Hepatocyte (in vitro differentiated cells): ENCODE data around the gene NAA15. TPM values are rescaled to one million over a fixed set of nuclear protein-coding genes. Genes with fewer than 3 reads are reported as not detected.

Source experiments
- DNase-seq: peaks from one replicate; pipeline ENCODE4 v3.0.0-alpha.2; 2016; ENCODE audit warnings: low spot score
- H2AFZ ChIP-seq: fragments of 200-600 bp; sonication (generic); 2 replicates; pipeline ENCODE4 v1.6.0; 2016; ENCODE audit warnings: antibody characterized with exemption, mild to moderate bottlenecking
- H3K27ac ChIP-seq: fragments of 200-600 bp; sonication (generic); 2 replicates; pipeline ENCODE4 v1.5.1; 2016; ENCODE audit warnings: mild to moderate bottlenecking
- H3K27me3 ChIP-seq: fragments of 200-600 bp; sonication (generic); 2 replicates; pipeline ENCODE4 v1.6.1; 2016
- H3K36me3 ChIP-seq: fragments of 200-600 bp; sonication (generic); replicated peaks from 2 replicates; pipeline ENCODE4 v1.5.1; 2016; ENCODE audit warnings: low read depth; ENCODE audit not compliant: insufficient read depth
- H3K4me1 ChIP-seq: fragments of 200-600 bp; sonication (generic); 2 replicates; pipeline ENCODE4 v1.5.1; 2016; ENCODE audit warnings: mild to moderate bottlenecking, moderate library complexity; ENCODE audit not compliant: insufficient read depth
- H3K4me2 ChIP-seq: fragments of 200-600 bp; sonication (generic); 2 replicates; pipeline ENCODE4 v1.6.0; 2016
- H3K4me3 ChIP-seq: fragments of 200-600 bp; sonication (generic); 2 replicates; pipeline ENCODE4 v1.5.1; 2016; ENCODE audit warnings: mild to moderate bottlenecking
- H3K79me2 ChIP-seq: fragments of 200-600 bp; sonication (generic); 2 replicates; pipeline ENCODE4 v1.6.0; 2017; ENCODE audit warnings: mild to moderate bottlenecking
- H3K9me2 ChIP-seq: fragments of 200-600 bp; sonication (generic); replicated peaks from 2 replicates; pipeline ENCODE4 v1.6.0; 2017; ENCODE audit warnings: mild to moderate bottlenecking; ENCODE audit not compliant: insufficient read depth
- H3K9me3 ChIP-seq: fragments of 200-600 bp; sonication (generic); 2 replicates; pipeline ENCODE4 v1.5.1; 2016; ENCODE audit warnings: low read depth, mild to moderate bottlenecking
- H4K20me1 ChIP-seq: fragments of 200-600 bp; sonication (generic); 2 replicates; pipeline ENCODE4 v1.6.0; 2016; ENCODE audit warnings: mild to moderate bottlenecking; ENCODE audit not compliant: insufficient read depth, poor library complexity, severe bottlenecking
- EZH2 ChIP-seq: fragments of 200-600 bp; sonication (generic); IDR thresholded peaks from 2 replicates; pipeline ENCODE4 v1.6.1; 2016; ENCODE audit warnings: antibody characterized with exemption, mild to moderate bottlenecking, borderline replicate concordance
- EZH2phosphoT487 ChIP-seq: fragments of 200-600 bp; sonication (generic); IDR thresholded peaks from one replicate; pipeline ENCODE4 v1.6.1; 2018; ENCODE audit warnings: antibody characterized with exemption, mild to moderate bottlenecking, low read depth, moderate library complexity; ENCODE audit not compliant: unreplicated experiment, severe bottlenecking
- WGBS: methylation state at CpG from one replicate; pipeline ENCODE4 v1.1.6; 2016; ENCODE audit warnings: low lambda C conversion rate; ENCODE audit errors: missing lambda C conversion rate; 5-methylcytosine and 5-hydroxymethylcytosine counted together
- polyA plus RNA-seq: library from polyadenylated mRNA; unstranded; fragments of >200 nt; fragmentation: Nextera tagmentation; extraction: Ambion mirVana; gene quantifications from 2 replicates; pipeline ENCODE4 v1.2.1, GENCODE V29; 2016
- total RNA-seq: library from RNA; depleted of rRNA; stranded (reverse); fragments of >200 nt; gene quantifications from 2 replicates; pipeline ENCODE4 v1.2.3, GENCODE V29; 2014
- TF ChIP-seq, protein P1 (sequence below): fragments of 200-600 bp; sonication (generic); IDR thresholded peaks from 2 replicates; pipeline ENCODE4 v1.5.1; 2016; ENCODE audit warnings: antibody characterized with exemption, mild to moderate bottlenecking; ENCODE audit not compliant: poor library complexity

NAA15 gene
- total and polyA plus RNA-seq, 2 experiments from 2014 or later = 15.3 to 29.6 TPM

DNA sequence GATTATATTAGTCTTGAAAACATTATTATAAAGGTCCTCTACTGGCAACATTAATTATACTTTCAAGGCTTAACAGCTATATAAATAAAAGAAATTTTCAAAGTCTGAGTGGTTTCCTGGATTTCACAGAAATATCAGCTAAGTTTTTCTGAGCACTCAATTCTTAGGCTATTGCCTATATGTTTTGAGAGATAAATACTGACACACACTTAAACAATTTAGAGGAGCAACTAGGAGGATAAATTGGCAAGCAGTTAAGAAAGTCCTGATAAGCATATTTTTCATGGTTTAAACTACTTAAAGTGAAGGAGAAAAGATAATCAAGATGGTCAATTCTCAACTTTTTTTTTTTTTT is 18.6 kb upstream of the NAA15 start:
- Histone ChIP-seq H3K9me2 (no peaks in the 10 kb centered on the region), H3K9me3 (no peaks in the 10 kb centered on the region), H4K20me1 (no peaks in the 10 kb centered on the region), H3K79me2 (no peaks in the 10 kb centered on the region), H2AFZ (no peak overlapping the region), H3K4me1 (no peaks in the 10 kb centered on the region), H3K4me2 (no peak overlapping the region), H3K27me3 (peaks cover 31% of the 10 kb centered on the region), H3K4me3 (no peak overlapping the region), H3K36me3 (no peaks in the 10 kb centered on the region), H3K27ac (no peak overlapping the region)
- no peak for TF ChIP-seq EZH2
- TF ChIP-seq, protein P1, sequence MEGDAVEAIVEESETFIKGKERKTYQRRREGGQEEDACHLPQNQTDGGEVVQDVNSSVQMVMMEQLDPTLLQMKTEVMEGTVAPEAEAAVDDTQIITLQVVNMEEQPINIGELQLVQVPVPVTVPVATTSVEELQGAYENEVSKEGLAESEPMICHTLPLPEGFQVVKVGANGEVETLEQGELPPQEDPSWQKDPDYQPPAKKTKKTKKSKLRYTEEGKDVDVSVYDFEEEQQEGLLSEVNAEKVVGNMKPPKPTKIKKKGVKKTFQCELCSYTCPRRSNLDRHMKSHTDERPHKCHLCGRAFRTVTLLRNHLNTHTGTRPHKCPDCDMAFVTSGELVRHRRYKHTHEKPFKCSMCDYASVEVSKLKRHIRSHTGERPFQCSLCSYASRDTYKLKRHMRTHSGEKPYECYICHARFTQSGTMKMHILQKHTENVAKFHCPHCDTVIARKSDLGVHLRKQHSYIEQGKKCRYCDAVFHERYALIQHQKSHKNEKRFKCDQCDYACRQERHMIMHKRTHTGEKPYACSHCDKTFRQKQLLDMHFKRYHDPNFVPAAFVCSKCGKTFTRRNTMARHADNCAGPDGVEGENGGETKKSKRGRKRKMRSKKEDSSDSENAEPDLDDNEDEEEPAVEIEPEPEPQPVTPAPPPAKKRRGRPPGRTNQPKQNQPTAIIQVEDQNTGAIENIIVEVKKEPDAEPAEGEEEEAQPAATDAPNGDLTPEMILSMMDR = no peak
- TF ChIP-seq EZH2phosphoT487 = no peak
- DNase-seq = no peak

DNA sequence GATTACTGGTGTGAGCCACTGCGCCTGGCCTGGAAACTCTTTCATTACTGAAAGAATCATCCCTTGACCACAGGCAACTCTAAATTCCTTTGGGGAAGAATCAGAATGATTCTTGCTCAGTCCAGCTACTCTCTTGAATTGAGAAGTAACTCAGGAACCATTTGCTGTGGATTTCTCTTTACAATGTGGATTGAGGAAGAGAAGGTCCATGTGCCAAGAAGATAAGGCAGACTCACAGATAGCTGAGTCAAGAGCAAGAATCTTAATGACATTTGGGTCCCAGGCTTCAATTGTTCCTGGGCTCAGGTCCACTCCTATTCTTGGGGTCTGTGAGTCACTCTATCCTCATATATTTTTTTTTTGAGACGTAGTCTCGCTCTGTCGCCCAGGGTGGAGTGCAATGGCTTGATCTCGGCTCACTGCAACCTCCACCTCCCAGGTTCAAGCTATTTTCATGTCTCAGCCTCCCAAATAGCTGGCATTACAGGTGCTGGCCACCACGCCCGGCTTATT is 15.1 kb upstream of the NAA15 start:
- DNase-seq = no peak
- no peak overlapping the region for H2AFZ ChIP-seq
- no peaks in the 10 kb centered on the region for H4K20me1 ChIP-seq
- no peaks in the 10 kb centered on the region for H3K79me2 ChIP-seq
- H3K4me2 ChIP-seq = no peak overlapping the region
- TF ChIP-seq EZH2phosphoT487 (no peak), EZH2 (no peak)
- TF ChIP-seq, protein P1 = no peak
- WGBS = 99% methylated on average over 7 of the region's 7 CpGs
- no peak overlapping the region for H3K4me3 ChIP-seq
- no peaks in the 10 kb centered on the region for H3K9me3 ChIP-seq
- H3K27me3 ChIP-seq = no peaks in the 10 kb centered on the region
- H3K27ac ChIP-seq = no peak overlapping the region
- H3K36me3 ChIP-seq = no peaks in the 10 kb centered on the region
- no peaks in the 10 kb centered on the region for H3K4me1 ChIP-seq
- no peaks in the 10 kb centered on the region for H3K9me2 ChIP-seq

DNA sequence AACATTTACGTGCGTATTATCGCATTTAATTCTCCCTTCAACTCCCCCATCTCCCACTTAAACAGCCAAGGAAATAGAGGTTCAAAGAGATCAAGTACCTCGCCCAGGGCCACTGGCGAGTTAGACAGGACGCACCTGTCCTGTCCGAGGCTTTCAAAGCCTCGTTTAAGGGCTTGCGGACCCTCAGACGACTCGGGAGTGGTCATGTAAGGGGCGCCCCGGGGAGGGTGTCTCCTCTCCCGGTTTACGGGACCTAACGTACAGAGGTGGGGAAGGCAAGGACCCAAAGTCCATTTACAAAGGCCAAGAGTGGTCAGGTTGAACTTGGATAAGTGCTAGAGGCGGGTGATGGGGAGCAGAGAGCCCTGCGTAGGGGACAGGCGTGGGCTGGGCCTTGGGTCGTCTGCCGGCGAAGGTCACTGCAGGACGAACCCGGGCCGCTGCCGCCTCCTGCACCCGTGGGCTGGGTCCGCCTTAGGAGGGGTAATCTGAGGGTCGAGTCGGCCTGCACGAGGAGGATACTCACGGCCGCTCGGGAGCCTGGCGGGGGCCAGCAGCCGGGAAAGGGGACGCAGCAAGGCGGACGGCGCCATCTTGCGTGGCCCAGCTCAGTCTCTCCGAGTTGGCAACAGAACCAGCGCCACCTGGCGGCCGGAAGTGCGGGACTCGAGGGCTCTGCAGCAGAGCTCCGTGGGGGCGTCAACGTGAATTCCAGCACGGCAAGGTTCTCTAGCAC is 5.9 kb upstream of the NAA15 start:
- 5% methylated on average over 48 of the region's 51 CpGs for WGBS
- peak; percentile 97 for DNase-seq
- Histone ChIP-seq H3K4me3 (peak overlapping the region; percentile 62), H4K20me1 (no peaks in the 10 kb centered on the region), H3K27me3 (no peaks in the 10 kb centered on the region), H3K9me3 (no peaks in the 10 kb centered on the region), H3K27ac (peak overlapping the region; percentile 93), H3K9me2 (no peaks in the 10 kb centered on the region), H3K36me3 (no peaks in the 10 kb centered on the region), H3K79me2 (peaks cover 47% of the 10 kb centered on the region), H2AFZ (peak overlapping the region; percentile 86), H3K4me1 (peaks cover 5% of the 10 kb centered on the region), H3K4me2 (peak overlapping the region; percentile 84)
- TF ChIP-seq, protein P1 = peak; percentile 99
- no peak for TF ChIP-seq EZH2
